A549 (cell line): ENCODE results near the gene C1orf105. TPM values are rescaled to one million over a fixed set of nuclear protein-coding genes. Genes with fewer than 3 reads are reported as not detected.

Experiments
- ATAC-seq, 2 experiments: fragments of 200-7000 bp in 1 of 2; fragments of >200 bp in 1 of 2; cut with Nextera tagmentation in 1 of 2; cut with Tn5 transposase in 1 of 2; 3 replicates each; pipeline versions ENCODE4 v1.8.0 to v1.9.1; 2018 to 2020; ENCODE audit warnings: mild to moderate bottlenecking in 1 of 2, moderate library complexity in 1 of 2
- CTCF ChIA-PET: fragments of 300-600 bp; sonication (Branson Sonifier 250); formaldehyde crosslinking; extraction: SDS; loops from one replicate; lab custom pipeline; 2021; ENCODE audit warnings: antibody characterized with exemption, inconsistent platforms; lab: Yijun Ruan, JAX
- POLR2A ChIA-PET: fragments of 350-600 bp; formaldehyde crosslinking; extraction: SDS; loops from one replicate; lab custom pipeline; 2021; ENCODE audit warnings: antibody characterized with exemption, inconsistent platforms; lab: Yijun Ruan, JAX
- DNase-seq, 2 experiments: peaks; one replicate each; pipeline versions ENCODE4 v3.0.0 to v3.0.0-alpha.2; 2011 to 2016; ENCODE audit warnings: low read depth in 1 of 2, low spot score in 1 of 2
- FAIRE-seq: peaks from 2 replicates; lab custom pipeline; 2011; peaks lifted over from hg19 to GRCh38; lab: Jason Lieb, UNC
- H3K27ac ChIP-seq, 2 experiments: fragments of >200 bp; sonication (Bioruptor Twin); formaldehyde crosslinking; 3 replicates each; pipeline ENCODE4 v1.5.1; 2016 to 2017
- H3K4me1 ChIP-seq: fragments of >200 bp; sonication (Bioruptor Twin); formaldehyde crosslinking; 3 replicates; pipeline ENCODE4 v1.6.1; 2016
- H3K4me2 ChIP-seq: fragments of >200 bp; sonication (Bioruptor Twin); formaldehyde crosslinking; 3 replicates; pipeline ENCODE4 v1.6.1; 2016
- H3K4me3 ChIP-seq: fragments of >200 bp; sonication (Bioruptor Twin); formaldehyde crosslinking; 3 replicates; pipeline ENCODE4 v1.5.1; 2016
- H3K9me3 ChIP-seq: fragments of >200 bp; sonication (Bioruptor Twin); formaldehyde crosslinking; 3 replicates; pipeline ENCODE4 v1.6.1; 2016
- BCL3 ChIP-seq: fragments of >200 bp; sonication (Bioruptor Twin); formaldehyde crosslinking; IDR thresholded peaks from 3 replicates; pipeline ENCODE4 v1.6.1; 2016
- BHLHE40 ChIP-seq: IDR thresholded peaks from 2 replicates; pipeline ENCODE4 v1.6.1; 2012; ENCODE audit warnings: low read depth, low read length, inconsistent platforms
- CBX2 ChIP-seq: fragments of 200-600 bp; sonication (generic); IDR thresholded peaks from 2 replicates; pipeline ENCODE4 v1.6.1; 2016; ENCODE audit warnings: low read depth, mild to moderate bottlenecking, borderline replicate concordance
- CBX8 ChIP-seq: fragments of 200-600 bp; sonication (generic); IDR thresholded peaks from 2 replicates; pipeline ENCODE4 v1.6.1; 2016
- CHD2 ChIP-seq: fragments of 150-350 bp; IDR thresholded peaks from 2 replicates; pipeline ENCODE4 v1.6.1; 2014; ENCODE audit warnings: low read length; ENCODE audit not compliant: partially characterized antibody
- CHD4 ChIP-seq: fragments of 200-600 bp; sonication (generic); IDR thresholded peaks from 2 replicates; pipeline ENCODE4 v1.6.1; 2016; ENCODE audit warnings: antibody characterized with exemption, mild to moderate bottlenecking, borderline replicate concordance
- CTCF ChIP-seq: fragments of >200 bp; sonication (Bioruptor Twin); formaldehyde crosslinking; IDR thresholded peaks from 3 replicates; pipeline ENCODE4 v1.5.1; 2016
- ESRRA ChIP-seq: fragments of 150-350 bp; IDR thresholded peaks from 2 replicates; pipeline ENCODE4 v1.6.1; 2014; ENCODE audit warnings: mild to moderate bottlenecking, low read length, borderline replicate concordance
- FOSL2 ChIP-seq, 2 experiments: fragments of 450-650 bp in 1 of 2; fragments of >200 bp in 1 of 2; sonication (Bioruptor Twin) in 1 of 2; formaldehyde crosslinking; IDR thresholded peaks; 2 replicates each; pipeline versions ENCODE4 v1.5.0 to v1.6.1; 2016 to 2020; ENCODE audit warnings: mild to moderate bottlenecking in 1 of 2, moderate library complexity in 1 of 2
- HOXB13 ChIP-seq: fragments of 250-450 bp; sonication (Bioruptor Pico); IDR thresholded peaks from 2 replicates; pipeline ENCODE4 v1.5.0; 2020; ENCODE audit warnings: low read depth, mild to moderate bottlenecking, moderate library complexity
- HOXB5 ChIP-seq: fragments of 250-450 bp; sonication (Bioruptor Pico); IDR thresholded peaks from 2 replicates; pipeline ENCODE4 v1.5.0; 2020; ENCODE audit warnings: mild to moderate bottlenecking, moderate library complexity
- JUN ChIP-seq, 2 experiments: fragments of >200 bp; sonication (Bioruptor Twin); formaldehyde crosslinking; IDR thresholded peaks; 2 replicates in 1 of 2; 3 replicates in 1 of 2; pipeline ENCODE4 v1.6.1; 2016 to 2017
- JUNB ChIP-seq: fragments of >200 bp; sonication (Bioruptor Twin); formaldehyde crosslinking; IDR thresholded peaks from 2 replicates; pipeline ENCODE4 v1.6.1; 2016
- KDM1A ChIP-seq: fragments of 200-600 bp; sonication (generic); IDR thresholded peaks from 2 replicates; pipeline ENCODE4 v1.6.1; 2016; ENCODE audit warnings: low read depth, mild to moderate bottlenecking
- KDM5A ChIP-seq: fragments of 200-600 bp; sonication (generic); IDR thresholded peaks from 2 replicates; pipeline ENCODE4 v1.6.1; 2016; ENCODE audit warnings: antibody characterized with exemption, mild to moderate bottlenecking
- MAFK ChIP-seq: fragments of 450-650 bp; IDR thresholded peaks from 2 replicates; pipeline ENCODE4 v1.6.1; 2014; ENCODE audit not compliant: partially characterized antibody
- NR3C1 ChIP-seq: fragments of >200 bp; sonication (Bioruptor Twin); formaldehyde crosslinking; IDR thresholded peaks from 3 replicates; pipeline ENCODE4 v1.6.1; 2017
- POLR2A ChIP-seq: IDR thresholded peaks from 2 replicates; pipeline ENCODE4 v1.6.1; 2012; ENCODE audit warnings: mild to moderate bottlenecking, low read length
- POLR2AphosphoS2 ChIP-seq: conservative IDR thresholded peaks from 2 replicates; pipeline ENCODE4 v1.6.1; 2012; ENCODE audit warnings: low read length, improper control_type of control experiment, inconsistent platforms
- RARB ChIP-seq: fragments of 250-450 bp; sonication (Bioruptor Pico); IDR thresholded peaks from 2 replicates; pipeline ENCODE4 v1.8.0; 2021; ENCODE audit warnings: mild to moderate bottlenecking, moderate library complexity
- RFX5 ChIP-seq: fragments of 450-650 bp; IDR thresholded peaks from 2 replicates; pipeline ENCODE4 v1.7.1; 2014; ENCODE audit warnings: antibody characterized with exemption, mild to moderate bottlenecking, moderate library complexity
- SMC3 ChIP-seq: fragments of >200 bp; sonication (Bioruptor Twin); formaldehyde crosslinking; IDR thresholded peaks from 3 replicates; pipeline ENCODE4 v1.6.1; 2018; ENCODE audit warnings: inconsistent platforms
- SREBF2 ChIP-seq: fragments of 450-650 bp; IDR thresholded peaks from 2 replicates; pipeline ENCODE4 v1.6.1; 2014; ENCODE audit warnings: mild to moderate bottlenecking, moderate library complexity
- TFCP2L1 ChIP-seq: fragments of 250-450 bp; sonication (Bioruptor Pico); IDR thresholded peaks from 2 replicates; pipeline ENCODE4 v1.5.0; 2021; ENCODE audit warnings: mild to moderate bottlenecking
- ZFP36 ChIP-seq: fragments of 450-650 bp; IDR thresholded peaks from 2 replicates; pipeline ENCODE4 v1.6.1; 2014; ENCODE audit warnings: borderline replicate concordance; ENCODE audit not compliant: partially characterized antibody
- ZNF302 ChIP-seq: fragments of 250-450 bp; sonication (Bioruptor Pico); IDR thresholded peaks from 2 replicates; pipeline ENCODE4 v1.9.0; 2021; ENCODE audit warnings: inconsistent platforms, mild to moderate bottlenecking, moderate library complexity
- WGBS: methylation state at CpG from one replicate; pipeline ENCODE4 v1.1.6; 2017; ENCODE audit errors: missing lambda C conversion rate; 5-methylcytosine and 5-hydroxymethylcytosine counted together
- polyA plus RNA-seq, 4 experiments: library from polyadenylated mRNA; depleted of rRNA in 3 of 4; stranded (reverse); fragments of >200 nt; fragmentation: RNase III in 1 of 4; extraction: RNeasy Plus Mini Kit Qiagen cat#74134 plus additional on column Dnase treatment in 1 of 4; gene quantifications; 2 replicates in 3 of 4; 3 replicates in 1 of 4; pipeline ENCODE4 v1.2.3, GENCODE V29; 2011 to 2017
- TF ChIP-seq, protein P1 (sequence below): fragments of 250-450 bp; sonication (Bioruptor Pico); IDR thresholded peaks from 2 replicates; pipeline ENCODE4 v1.5.0; 2020; ENCODE audit warnings: low read depth, mild to moderate bottlenecking, moderate library complexity
- TF ChIP-seq, protein P2 (sequence below): fragments of 200-600 bp; sonication (generic); IDR thresholded peaks from 2 replicates; pipeline ENCODE4 v1.6.1; 2016; ENCODE audit warnings: antibody characterized with exemption, mild to moderate bottlenecking, moderate library complexity
- TF ChIP-seq, protein P3 (sequence below): fragments of 150-350 bp; IDR thresholded peaks from 2 replicates; pipeline ENCODE4 v1.6.1; 2014; ENCODE audit warnings: low read depth, mild to moderate bottlenecking, low read length

Gene C1orf105
- polyA plus RNA-seq, 2 of the 4 experiments (the other 2 are of a cell fraction), result 0.40 TPM; not detected in 1

DNA sequence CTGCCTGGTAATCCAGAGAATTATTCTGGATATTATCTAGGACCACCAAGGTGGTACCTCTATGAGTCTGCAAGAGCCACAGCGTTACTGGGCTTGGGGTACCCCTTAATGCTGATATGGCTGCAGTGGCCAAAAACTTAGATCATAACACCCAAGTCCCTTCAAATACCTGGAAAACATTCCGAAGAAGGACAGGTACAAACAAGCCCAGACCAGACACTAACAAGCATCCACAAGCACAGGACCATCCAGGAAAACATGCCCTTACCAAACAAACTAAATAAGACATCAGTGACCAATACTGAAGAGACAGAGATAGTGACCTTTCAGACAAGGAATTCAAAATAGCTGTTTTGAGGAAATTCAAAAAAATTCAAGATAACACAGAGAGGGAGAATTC lies 2.9 kb downstream of the C1orf105 start:
- POLR2A ChIA-PET, result no interaction called here
- Histone ChIP-seq H3K27ac (no peak overlapping the region), H3K4me1 (no peaks in the 10 kb centered on the region), H3K4me2 (no peak overlapping the region), H3K4me3 (no peak overlapping the region), H3K9me3 (no peaks in the 10 kb centered on the region)
- no peak for TF ChIP-seq FOSL2 (IDR thresholded peaks at IDR 0.05)
- no peak for TF ChIP-seq FOSL2 (CRISPR knock-in tag; IDR thresholded peaks at IDR 0.05)
- TF ChIP-seq, protein P1, sequence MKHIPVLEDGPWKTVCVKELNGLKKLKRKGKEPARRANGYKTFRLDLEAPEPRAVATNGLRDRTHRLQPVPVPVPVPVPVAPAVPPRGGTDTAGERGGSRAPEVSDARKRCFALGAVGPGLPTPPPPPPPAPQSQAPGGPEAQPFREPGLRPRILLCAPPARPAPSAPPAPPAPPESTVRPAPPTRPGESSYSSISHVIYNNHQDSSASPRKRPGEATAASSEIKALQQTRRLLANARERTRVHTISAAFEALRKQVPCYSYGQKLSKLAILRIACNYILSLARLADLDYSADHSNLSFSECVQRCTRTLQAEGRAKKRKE (CRISPR knock-in tag), result no peak
- TF ChIP-seq, protein P2, sequence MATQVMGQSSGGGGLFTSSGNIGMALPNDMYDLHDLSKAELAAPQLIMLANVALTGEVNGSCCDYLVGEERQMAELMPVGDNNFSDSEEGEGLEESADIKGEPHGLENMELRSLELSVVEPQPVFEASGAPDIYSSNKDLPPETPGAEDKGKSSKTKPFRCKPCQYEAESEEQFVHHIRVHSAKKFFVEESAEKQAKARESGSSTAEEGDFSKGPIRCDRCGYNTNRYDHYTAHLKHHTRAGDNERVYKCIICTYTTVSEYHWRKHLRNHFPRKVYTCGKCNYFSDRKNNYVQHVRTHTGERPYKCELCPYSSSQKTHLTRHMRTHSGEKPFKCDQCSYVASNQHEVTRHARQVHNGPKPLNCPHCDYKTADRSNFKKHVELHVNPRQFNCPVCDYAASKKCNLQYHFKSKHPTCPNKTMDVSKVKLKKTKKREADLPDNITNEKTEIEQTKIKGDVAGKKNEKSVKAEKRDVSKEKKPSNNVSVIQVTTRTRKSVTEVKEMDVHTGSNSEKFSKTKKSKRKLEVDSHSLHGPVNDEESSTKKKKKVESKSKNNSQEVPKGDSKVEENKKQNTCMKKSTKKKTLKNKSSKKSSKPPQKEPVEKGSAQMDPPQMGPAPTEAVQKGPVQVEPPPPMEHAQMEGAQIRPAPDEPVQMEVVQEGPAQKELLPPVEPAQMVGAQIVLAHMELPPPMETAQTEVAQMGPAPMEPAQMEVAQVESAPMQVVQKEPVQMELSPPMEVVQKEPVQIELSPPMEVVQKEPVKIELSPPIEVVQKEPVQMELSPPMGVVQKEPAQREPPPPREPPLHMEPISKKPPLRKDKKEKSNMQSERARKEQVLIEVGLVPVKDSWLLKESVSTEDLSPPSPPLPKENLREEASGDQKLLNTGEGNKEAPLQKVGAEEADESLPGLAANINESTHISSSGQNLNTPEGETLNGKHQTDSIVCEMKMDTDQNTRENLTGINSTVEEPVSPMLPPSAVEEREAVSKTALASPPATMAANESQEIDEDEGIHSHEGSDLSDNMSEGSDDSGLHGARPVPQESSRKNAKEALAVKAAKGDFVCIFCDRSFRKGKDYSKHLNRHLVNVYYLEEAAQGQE, result no peak
- no peak for TF ChIP-seq JUN (IDR thresholded peaks at IDR 0.05)
- no peak for TF ChIP-seq SMC3
- no peak for TF ChIP-seq SREBF2
- TF ChIP-seq POLR2A, result no peak
- no peak for TF ChIP-seq CHD2
- TF ChIP-seq CHD4, result no peak
- no peak for TF ChIP-seq CBX2
- TF ChIP-seq ZFP36, result no peak
- TF ChIP-seq, protein P3, sequence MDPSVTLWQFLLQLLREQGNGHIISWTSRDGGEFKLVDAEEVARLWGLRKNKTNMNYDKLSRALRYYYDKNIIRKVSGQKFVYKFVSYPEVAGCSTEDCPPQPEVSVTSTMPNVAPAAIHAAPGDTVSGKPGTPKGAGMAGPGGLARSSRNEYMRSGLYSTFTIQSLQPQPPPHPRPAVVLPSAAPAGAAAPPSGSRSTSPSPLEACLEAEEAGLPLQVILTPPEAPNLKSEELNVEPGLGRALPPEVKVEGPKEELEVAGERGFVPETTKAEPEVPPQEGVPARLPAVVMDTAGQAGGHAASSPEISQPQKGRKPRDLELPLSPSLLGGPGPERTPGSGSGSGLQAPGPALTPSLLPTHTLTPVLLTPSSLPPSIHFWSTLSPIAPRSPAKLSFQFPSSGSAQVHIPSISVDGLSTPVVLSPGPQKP, result no peak
- no peak for TF ChIP-seq KDM5A
- no peak for TF ChIP-seq KDM1A
- TF ChIP-seq HOXB13, result no peak
- no peak for TF ChIP-seq POLR2AphosphoS2
- no peak for TF ChIP-seq NR3C1
- no peak for TF ChIP-seq BHLHE40
- ATAC-seq (no peak), DNase-seq (no peak), FAIRE-seq (no peak)
- 88% methylated on average over 2 of the region's 2 CpGs for WGBS
- CTCF ChIA-PET, result interaction anchor here (1.3 to 3.2 kb wide), 2 partner anchors 421 to 623 kb away, joined by 6 to 13 read pairs; no protein-coding TSS in a partner anchor

DNA sequence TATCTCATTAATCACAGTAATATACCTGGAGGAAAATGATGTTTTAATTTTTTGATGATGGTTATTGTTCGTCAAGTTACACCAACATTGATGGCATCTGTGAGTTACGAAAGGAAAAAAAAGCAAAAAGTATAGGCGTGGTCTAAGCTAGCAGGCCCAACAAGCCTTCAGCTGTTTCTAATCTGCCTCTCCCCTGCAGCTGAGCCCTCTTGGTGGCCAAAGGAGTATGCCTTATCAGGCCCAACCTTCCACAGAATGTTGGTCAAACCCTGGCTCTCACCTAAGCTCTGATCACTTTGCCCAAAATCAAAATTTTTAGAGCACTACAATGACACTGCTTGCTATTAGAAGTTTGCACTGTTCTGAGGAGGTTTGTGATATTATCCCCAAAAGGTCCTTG lies 4.9 kb downstream of the C1orf105 start:
- ChIA-PET CTCF (interaction anchor here (1.1 to 3.2 kb wide), 2 partner anchors 294 to 423 kb away, joined by 4 to 13 read pairs; no protein-coding TSS in a partner anchor), POLR2A (no interaction called here)
- Histone ChIP-seq H3K4me1 (no peaks in the 10 kb centered on the region), H3K9me3 (no peaks in the 10 kb centered on the region), H3K4me2 (no peak overlapping the region), H3K27ac (no peak overlapping the region), H3K4me3 (no peak overlapping the region)
- DNase-seq (no peak), ATAC-seq (no peak), FAIRE-seq (no peak)
- WGBS, result 84% methylated on average over 3 of the region's 3 CpGs
- TF ChIP-seq, protein P1 (CRISPR knock-in tag), result no peak
- no peak for TF ChIP-seq CBX8
- no peak for TF ChIP-seq BCL3
- TF ChIP-seq HOXB5 (CRISPR knock-in tag), result no peak
- no peak for TF ChIP-seq RARB
- no peak for TF ChIP-seq CBX2
- no peak for TF ChIP-seq BHLHE40
- TF ChIP-seq ZNF302, result no peak
- TF ChIP-seq TFCP2L1 (CRISPR knock-in tag), result no peak
- no peak for TF ChIP-seq ZFP36
- no peak for TF ChIP-seq ESRRA
- no peak for TF ChIP-seq CTCF
- no peak for TF ChIP-seq FOSL2 (IDR thresholded peaks at IDR 0.05)
- no peak for TF ChIP-seq FOSL2 (CRISPR knock-in tag; IDR thresholded peaks at IDR 0.05)
- TF ChIP-seq JUNB, result no peak
- no peak for TF ChIP-seq KDM5A
- no peak for TF ChIP-seq MAFK
- TF ChIP-seq POLR2A, result no peak
- TF ChIP-seq RFX5, result no peak
